Endothelial cell (in vitro differentiated cells): ENCODE data around the gene PATJ. TPM values are rescaled to one million over a fixed set of nuclear protein-coding genes. Genes with fewer than 3 reads are reported as not detected.

Experiments
- DNase-seq: peaks from one replicate; pipeline ENCODE4 v3.0.0; 2021; ENCODE audit warnings: low spot score
- H3K27ac Mint-ChIP-seq: one replicate; pipeline ENCODE4 v1.8.0; 2021; ENCODE audit warnings: mixed read lengths, inconsistent platforms; ENCODE audit not compliant: unreplicated experiment
- H3K27me3 Mint-ChIP-seq: one replicate; pipeline ENCODE4 v1.8.0; 2021; ENCODE audit warnings: mild to moderate bottlenecking, moderate library complexity, mixed read lengths, inconsistent platforms; ENCODE audit not compliant: unreplicated experiment
- H3K36me3 Mint-ChIP-seq: one replicate; pipeline ENCODE4 v1.8.0; 2021; ENCODE audit warnings: mild to moderate bottlenecking, low read depth, mixed read lengths, inconsistent platforms; ENCODE audit not compliant: unreplicated experiment
- H3K4me1 Mint-ChIP-seq: one replicate; pipeline ENCODE4 v1.8.0; 2021; ENCODE audit warnings: mild to moderate bottlenecking, mixed read lengths, inconsistent platforms; ENCODE audit not compliant: unreplicated experiment
- H3K4me3 Mint-ChIP-seq: one replicate; pipeline ENCODE4 v1.8.0; 2021; ENCODE audit warnings: mild to moderate bottlenecking, mixed read lengths, inconsistent platforms; ENCODE audit not compliant: unreplicated experiment
- H3K9me3 Mint-ChIP-seq: one replicate; pipeline ENCODE4 v1.8.0; 2021; ENCODE audit warnings: mixed read lengths, inconsistent platforms; ENCODE audit not compliant: unreplicated experiment
- CTCF ChIP-seq: fragments of 200-600 bp; sonication (generic); IDR thresholded peaks from one replicate; pipeline ENCODE4 v1.5.0; 2021; ENCODE audit warnings: antibody characterized with exemption; ENCODE audit not compliant: unreplicated experiment
- total RNA-seq: library from RNA; stranded (reverse); fragmentation: NEBNext Ultra II Directional; extraction: Animal tissue kit (Norgen Biotek cat#: 25700); gene quantifications from one replicate; pipeline ENCODE4 v1.2.1, GENCODE V29; 2021; ENCODE audit not compliant: unreplicated experiment

The PATJ gene
- total RNA-seq, 1 donor from 2014 or later, result 13.9 TPM

GRCh38 chr1:62100442-62100841 is 358.2 kb downstream of the PATJ start:
- Mint-ChIP-seq H3K27me3 (no peaks in the 10 kb centered on the region), H3K27ac (no peak overlapping the region), H3K4me1 (no peaks in the 10 kb centered on the region), H3K4me3 (no peak overlapping the region), H3K9me3 (no peaks in the 10 kb centered on the region), H3K36me3 (no peaks in the 10 kb centered on the region)
- no peak for DNase-seq
- no peak for TF ChIP-seq CTCF

GRCh38 chr1:62103846-62104245 is 361.6 kb downstream of the PATJ start:
- no peak for DNase-seq
- Mint-ChIP-seq H3K27me3 (no peaks in the 10 kb centered on the region), H3K4me1 (peaks cover under 1% of the 10 kb centered on the region), H3K4me3 (no peak overlapping the region), H3K27ac (no peak overlapping the region), H3K9me3 (no peaks in the 10 kb centered on the region), H3K36me3 (no peaks in the 10 kb centered on the region)
- no peak for TF ChIP-seq CTCF

GRCh38 chr1:62107923-62108322 is 365.6 kb downstream of the PATJ start:
- no peaks in the 10 kb centered on the region for H3K27me3 Mint-ChIP-seq
- no peak for DNase-seq
- no peak overlapping the region for H3K4me3 Mint-ChIP-seq
- no peak overlapping the region for H3K27ac Mint-ChIP-seq
- peaks cover 17% of the 10 kb centered on the region for H3K4me1 Mint-ChIP-seq
- H3K36me3 Mint-ChIP-seq, result no peaks in the 10 kb centered on the region
- H3K9me3 Mint-ChIP-seq, result no peaks in the 10 kb centered on the region
- TF ChIP-seq CTCF, result no peak

- Mint-ChIP-seq H3K27me3 (no peaks in the 10 kb centered on the region), H3K27ac (no peak overlapping the region), H3K9me3 (no peaks in the 10 kb centered on the region), H3K36me3 (no peaks in the 10 kb centered on the region), H3K4me1 (peaks cover 17% of the 10 kb centered on the region), H3K4me3 (no peak overlapping the region)
- no peak for DNase-seq
- no peak for TF ChIP-seq CTCF
Observed at GRCh38 chr1:62109124-62109523, 366.8 kb downstream of the PATJ start.

- no peaks in the 10 kb centered on the region for H3K36me3 Mint-ChIP-seq
- no peaks in the 10 kb centered on the region for H3K9me3 Mint-ChIP-seq
- peak overlapping the region; percentile 91 for H3K27ac Mint-ChIP-seq
- H3K4me1 Mint-ChIP-seq, result peaks cover 17% of the 10 kb centered on the region
- no peak overlapping the region for H3K4me3 Mint-ChIP-seq
- no peak for TF ChIP-seq CTCF
- DNase-seq, result no peak
- no peaks in the 10 kb centered on the region for H3K27me3 Mint-ChIP-seq
Observed at GRCh38 chr1:62110198-62110817, 368.0 kb downstream of the PATJ start.
